GM12878 (cell line): ENCODE results near the gene CD79A.

Experiments
- BRCA1 ChIP-seq: IDR thresholded peaks from 2 replicates; pipeline ENCODE4 v1.6.1; 2011; ENCODE audit warnings: low read depth, low read length, improper control_type of control experiment
- FOXM1 ChIP-seq: IDR thresholded peaks from 2 replicates; pipeline ENCODE4 v1.6.1; 2012; ENCODE audit warnings: low read depth, mild to moderate bottlenecking, inconsistent platforms, low read length, moderate library complexity
- HCFC1 ChIP-seq: fragments of 150-350 bp; IDR thresholded peaks from 2 replicates; pipeline ENCODE4 v1.6.1; 2014; ENCODE audit warnings: low read length
- NFIC ChIP-seq: IDR thresholded peaks from 2 replicates; pipeline ENCODE4 v1.6.1; 2012; ENCODE audit warnings: low read depth, mild to moderate bottlenecking, inconsistent platforms, low read length, moderate library complexity
- POLR2A ChIP-seq: IDR thresholded peaks from 2 replicates; pipeline ENCODE4 v1.6.1; 2011; ENCODE audit warnings: low read depth, mild to moderate bottlenecking, low read length
- POLR2AphosphoS5 ChIP-seq: IDR thresholded peaks from 2 replicates; pipeline ENCODE4 v1.6.1; 2011; ENCODE audit warnings: mild to moderate bottlenecking, low read length, inconsistent platforms
- SIN3A ChIP-seq: IDR thresholded peaks from 2 replicates; pipeline ENCODE4 v1.6.1; 2012; ENCODE audit warnings: low read depth, low read length, improper control_type of control experiment

GRCh38 chr19:41871573-41872383, 5.3 kb upstream of the CD79A start:
- peak; percentile 49 for TF ChIP-seq FOXM1
- no peak for TF ChIP-seq HCFC1
- peak; percentile 91 for TF ChIP-seq POLR2A
- TF ChIP-seq SIN3A = no peak
- TF ChIP-seq POLR2AphosphoS5 = peak; percentile 82; the same call in 1 of the 2 replicates
- TF ChIP-seq BRCA1 = no peak
- peak; percentile 65 for TF ChIP-seq NFIC
